Activated CD8-positive, alpha-beta T cell treated with anti-CD3 and anti-CD28 coated beads, Interleukin-2, amount 10 ng/mL, durations not matched to agents 7 days and 5 days (primary cell): Measurements from ENCODE around the gene TBC1D2B. TPM values are rescaled to one million over a fixed set of nuclear protein-coding genes. Genes with fewer than 3 reads are reported as not detected.
A peak's percentile ranks its signal among the peaks of the same experiment; 100 is the strongest.
"Not testable (repeated sequence)": the region's sequence is repeated elsewhere in the genome, so short reads cannot be mapped to it uniquely, and the experiment has no call there.

Source experiments
- ATAC-seq: fragments of 150-1000 bp; cut with Tn5 transposase; one replicate; pipeline ENCODE4 v1.10.0; 2021; ENCODE audit warnings: moderate library complexity
- CTCF ChIA-PET: fragments of 350-600 bp; sonication (Branson Sonifier 250); formaldehyde crosslinking; loops from one replicate; lab custom pipeline; 2021; ENCODE audit warnings: antibody characterized with exemption; lab: Charles Lee
- POLR2A ChIA-PET: fragments of 350-600 bp; sonication (Branson Sonifier 250); formaldehyde crosslinking; loops from one replicate; lab custom pipeline; 2021; ENCODE audit warnings: antibody characterized with exemption; lab: Charles Lee
- DNase-seq: peaks from one replicate; pipeline ENCODE4 v3.0.0-alpha.2; 2020
- H3K27ac Mint-ChIP-seq: one replicate; pipeline ENCODE4 v1.8.0; 2021; ENCODE audit warnings: mild to moderate bottlenecking, mixed read lengths
- H3K27me3 Mint-ChIP-seq: one replicate; pipeline ENCODE4 v1.8.0; 2021; ENCODE audit warnings: low read depth, mixed read lengths
- H3K36me3 Mint-ChIP-seq: one replicate; pipeline ENCODE4 v1.8.0; 2021; ENCODE audit warnings: low read depth, mixed read lengths
- H3K4me1 Mint-ChIP-seq: one replicate; pipeline ENCODE4 v1.8.0; 2021; ENCODE audit warnings: low read depth, mixed read lengths
- H3K4me3 Mint-ChIP-seq: one replicate; pipeline ENCODE4 v1.8.0; 2021; ENCODE audit warnings: mild to moderate bottlenecking, mixed read lengths
- H3K9me3 Mint-ChIP-seq: one replicate; pipeline ENCODE4 v1.8.0; 2022; ENCODE audit warnings: mixed read lengths; ENCODE audit not compliant: insufficient read depth
- total RNA-seq, 2 experiments: library from RNA; stranded (reverse); gene quantifications; one replicate each; pipeline ENCODE4 v1.2.3, GENCODE V29; 2021

The TBC1D2B gene
- total RNA-seq, 2 experiments from 2014 or later, result 109 to 119 TPM

GRCh38 chr15:77993970-77994693 is 83.4 kb downstream of the TBC1D2B start:
- POLR2A ChIA-PET, H3K27me3 Mint-ChIP-seq, H3K4me3 Mint-ChIP-seq, H3K9me3 Mint-ChIP-seq, CTCF ChIA-PET: not testable (repeated sequence)
- Mint-ChIP-seq H3K36me3 (peaks cover 32% of the 10 kb centered on the region), H3K27ac (peak overlapping the region; percentile 25), H3K4me1 (peaks cover 35% of the 10 kb centered on the region)
- ATAC-seq (peak; percentile 24), DNase-seq (peak; percentile 35)

GRCh38 chr15:77993374-77993911 is 84.1 kb downstream of the TBC1D2B start:
- no peak for DNase-seq
- ATAC-seq, result no peak
- no peak overlapping the region for H3K4me3 Mint-ChIP-seq
- POLR2A ChIA-PET, result no interaction called here
- no peaks in the 10 kb centered on the region for H3K9me3 Mint-ChIP-seq
- H3K27ac Mint-ChIP-seq, result peak overlapping the region; percentile 65
- CTCF ChIA-PET, result no interaction called here
- peaks cover 26% of the 10 kb centered on the region for H3K36me3 Mint-ChIP-seq
- peaks cover 37% of the 10 kb centered on the region for H3K4me1 Mint-ChIP-seq
- H3K27me3 Mint-ChIP-seq, result no peaks in the 10 kb centered on the region

- no peaks in the 10 kb centered on the region for H3K9me3 Mint-ChIP-seq
- POLR2A ChIA-PET, result interaction anchor here (0.7 kb wide), 1 partner anchor 57 kb away, joined by 3 read pairs; no protein-coding TSS in a partner anchor
- peak overlapping the region; percentile 46 for H3K27ac Mint-ChIP-seq
- DNase-seq, result no peak
- CTCF ChIA-PET, result interaction anchor here (1.7 kb wide), 1 partner anchor 116 kb away, joined by 5 read pairs; no protein-coding TSS in a partner anchor
- peaks cover 18% of the 10 kb centered on the region for H3K36me3 Mint-ChIP-seq
- H3K4me1 Mint-ChIP-seq, result peaks cover 37% of the 10 kb centered on the region
- ATAC-seq, result no peak
- no peaks in the 10 kb centered on the region for H3K27me3 Mint-ChIP-seq
- no peak overlapping the region for H3K4me3 Mint-ChIP-seq
These were observed 84.9 kb downstream of the TBC1D2B start for GRCh38 chr15:77992356-77993222.

- ChIA-PET CTCF (interaction anchor here (1.7 kb wide), 1 partner anchor 117 kb away, joined by 5 read pairs; no protein-coding TSS in a partner anchor), POLR2A (interaction anchor here (0.7 kb wide), 1 partner anchor 58 kb away, joined by 3 read pairs; no protein-coding TSS in a partner anchor)
- peaks cover 15% of the 10 kb centered on the region for H3K36me3 Mint-ChIP-seq
- ATAC-seq, H3K9me3 Mint-ChIP-seq, H3K27me3 Mint-ChIP-seq, H3K4me3 Mint-ChIP-seq, DNase-seq: not testable (repeated sequence)
- peaks cover 37% of the 10 kb centered on the region for H3K4me1 Mint-ChIP-seq
- peak overlapping the region; percentile 79 for H3K27ac Mint-ChIP-seq
These were observed 85.8 kb downstream of the TBC1D2B start for GRCh38 chr15:77991658-77992201.

- POLR2A ChIA-PET, result no interaction called here
- Mint-ChIP-seq H3K27ac (peak overlapping the region; percentile 77), H3K4me1 (peaks cover 37% of the 10 kb centered on the region), H3K4me3 (no peak overlapping the region), H3K9me3 (no peaks in the 10 kb centered on the region), H3K36me3 (peaks cover 11% of the 10 kb centered on the region), H3K27me3 (no peaks in the 10 kb centered on the region)
- CTCF ChIA-PET, result interaction anchor here (1.7 kb wide), 1 partner anchor 118 kb away, joined by 5 read pairs; no protein-coding TSS in a partner anchor
- ATAC-seq, result no peak
- no peak for DNase-seq
These were observed 86.5 kb downstream of the TBC1D2B start for GRCh38 chr15:77991029-77991406.

- H3K9me3 Mint-ChIP-seq, result no peaks in the 10 kb centered on the region
- ATAC-seq, result no peak
- H3K36me3 Mint-ChIP-seq, result peaks cover 10% of the 10 kb centered on the region
- H3K4me3 Mint-ChIP-seq, result no peak overlapping the region
- peaks cover 37% of the 10 kb centered on the region for H3K4me1 Mint-ChIP-seq
- no peaks in the 10 kb centered on the region for H3K27me3 Mint-ChIP-seq
- peak overlapping the region; percentile 30 for H3K27ac Mint-ChIP-seq
- no peak for DNase-seq
- ChIA-PET POLR2A (interaction anchor here (0.6 kb wide), 1 partner anchor 551 kb away, joined by 3 read pairs; no protein-coding TSS in a partner anchor), CTCF (interaction anchor here (0.6 kb wide), 1 partner anchor 119 kb away, joined by 3 read pairs; no protein-coding TSS in a partner anchor)
These were observed 88.0 kb downstream of the TBC1D2B start for GRCh38 chr15:77989296-77990143.

GRCh38 chr15:77988347-77989295 is 88.9 kb downstream of the TBC1D2B start:
- ChIA-PET POLR2A (no interaction called here), CTCF (interaction anchor here (2.3 kb wide), 1 partner anchor 120 kb away, joined by 6 read pairs; no protein-coding TSS in a partner anchor)
- Mint-ChIP-seq H3K9me3 (no peaks in the 10 kb centered on the region), H3K27me3 (peaks cover under 1% of the 10 kb centered on the region), H3K4me1 (peaks cover 30% of the 10 kb centered on the region), H3K4me3 (no peak overlapping the region), H3K36me3 (peaks cover 10% of the 10 kb centered on the region), H3K27ac (peak overlapping the region; percentile 30)
- ATAC-seq (no peak), DNase-seq (no peak)

- POLR2A ChIA-PET, ATAC-seq, H3K4me3 Mint-ChIP-seq, H3K27me3 Mint-ChIP-seq, H3K27ac Mint-ChIP-seq, H3K36me3 Mint-ChIP-seq, H3K9me3 Mint-ChIP-seq, DNase-seq: not testable (repeated sequence)
- H3K4me1 Mint-ChIP-seq, result peaks cover 26% of the 10 kb centered on the region
- CTCF ChIA-PET, result interaction anchor here (1.5 to 2.3 kb wide), 2 partner anchors 28 to 121 kb away, joined by 3 to 6 read pairs; no protein-coding TSS in a partner anchor
These were observed 89.8 kb downstream of the TBC1D2B start for GRCh38 chr15:77987765-77988136.

- H3K9me3 Mint-ChIP-seq, result no peaks in the 10 kb centered on the region
- DNase-seq (no peak), ATAC-seq (no peak)
- no peak overlapping the region for H3K27ac Mint-ChIP-seq
- H3K4me1 Mint-ChIP-seq, result peaks cover 23% of the 10 kb centered on the region
- POLR2A ChIA-PET, result no interaction called here
- CTCF ChIA-PET, result interaction anchor here (1.5 to 2.3 kb wide), 2 partner anchors 27 to 121 kb away, joined by 3 to 6 read pairs; no protein-coding TSS in a partner anchor
- peaks cover 3% of the 10 kb centered on the region for H3K27me3 Mint-ChIP-seq
- H3K36me3 Mint-ChIP-seq, result peaks cover 3% of the 10 kb centered on the region
- H3K4me3 Mint-ChIP-seq, result no peak overlapping the region
These were observed 90.4 kb downstream of the TBC1D2B start for GRCh38 chr15:77986891-77987764.
